ENCODE results near the gene AUNIP.

DNA sequence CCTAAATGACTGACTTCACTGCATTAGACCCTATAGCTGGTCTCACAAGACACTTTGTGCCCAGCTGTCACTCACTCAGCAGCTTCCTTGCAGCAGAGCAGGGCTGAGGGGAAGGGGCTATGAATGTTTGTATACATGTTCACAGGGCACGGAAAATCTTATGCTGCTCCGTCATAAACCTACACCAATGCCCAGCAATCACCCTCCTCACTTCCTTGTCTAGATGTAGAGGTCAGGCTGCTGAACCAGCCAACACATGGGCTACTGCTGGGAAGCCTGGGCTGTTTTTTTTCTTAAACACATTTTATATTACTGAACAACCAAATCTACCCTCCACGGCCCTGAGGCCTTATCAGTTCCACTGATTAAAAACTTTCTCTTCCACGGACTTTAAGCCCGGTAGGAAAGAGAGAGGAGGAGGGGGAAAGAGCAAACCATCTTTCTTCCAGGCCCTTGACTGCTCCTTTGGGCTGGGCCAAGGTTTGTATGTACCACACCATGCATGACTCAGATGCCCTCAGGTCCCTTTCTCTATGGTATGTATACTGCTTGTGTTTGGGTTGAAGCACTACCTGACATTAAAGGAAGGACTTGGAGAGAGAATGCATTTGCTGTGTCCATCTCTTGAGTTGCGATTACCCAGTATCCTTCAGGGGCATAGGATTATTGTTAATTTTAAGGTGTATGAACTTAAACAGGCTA lies 26.8 kb downstream of the AUNIP start:
- TF ChIP-seq, protein P1, sequence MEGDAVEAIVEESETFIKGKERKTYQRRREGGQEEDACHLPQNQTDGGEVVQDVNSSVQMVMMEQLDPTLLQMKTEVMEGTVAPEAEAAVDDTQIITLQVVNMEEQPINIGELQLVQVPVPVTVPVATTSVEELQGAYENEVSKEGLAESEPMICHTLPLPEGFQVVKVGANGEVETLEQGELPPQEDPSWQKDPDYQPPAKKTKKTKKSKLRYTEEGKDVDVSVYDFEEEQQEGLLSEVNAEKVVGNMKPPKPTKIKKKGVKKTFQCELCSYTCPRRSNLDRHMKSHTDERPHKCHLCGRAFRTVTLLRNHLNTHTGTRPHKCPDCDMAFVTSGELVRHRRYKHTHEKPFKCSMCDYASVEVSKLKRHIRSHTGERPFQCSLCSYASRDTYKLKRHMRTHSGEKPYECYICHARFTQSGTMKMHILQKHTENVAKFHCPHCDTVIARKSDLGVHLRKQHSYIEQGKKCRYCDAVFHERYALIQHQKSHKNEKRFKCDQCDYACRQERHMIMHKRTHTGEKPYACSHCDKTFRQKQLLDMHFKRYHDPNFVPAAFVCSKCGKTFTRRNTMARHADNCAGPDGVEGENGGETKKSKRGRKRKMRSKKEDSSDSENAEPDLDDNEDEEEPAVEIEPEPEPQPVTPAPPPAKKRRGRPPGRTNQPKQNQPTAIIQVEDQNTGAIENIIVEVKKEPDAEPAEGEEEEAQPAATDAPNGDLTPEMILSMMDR (IDR thresholded peaks at IDR 0.05; ENCODE audit: extremely low read depth in 1 of 2, insufficient read depth in 1 of 2, low read depth in 1 of 2, low read length in 2 of 2): no peak
- no peak for TF ChIP-seq POLR2A (IDR thresholded peaks at IDR 0.05; ENCODE audit: low read depth, low read length)
- TF ChIP-seq EZH2 (IDR thresholded peaks at IDR 0.05; ENCODE audit: borderline replicate concordance, low read depth, low read length, severe bottlenecking): no peak
- TF ChIP-seq, protein P2, sequence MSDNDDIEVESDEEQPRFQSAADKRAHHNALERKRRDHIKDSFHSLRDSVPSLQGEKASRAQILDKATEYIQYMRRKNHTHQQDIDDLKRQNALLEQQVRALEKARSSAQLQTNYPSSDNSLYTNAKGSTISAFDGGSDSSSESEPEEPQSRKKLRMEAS (IDR thresholded peaks at IDR 0.05; ENCODE audit: insufficient read depth, insufficient read length): no peak
- no peak for TF ChIP-seq POLR2AphosphoS5 (IDR thresholded peaks at IDR 0.05; ENCODE audit: insufficient read depth, low read depth, low read length)
- no peak for TF ChIP-seq MYC (IDR thresholded peaks at IDR 0.05; ENCODE audit: low read depth, low read length)
